OCI-LY3 (cell line): ENCODE measurements around the gene CBR1.

ENCODE experiments used
- H2AFZ ChIP-seq: fragments of 200-600, 300-600 bp; shearing (Covaris generic); 2 replicates; pipeline ENCODE4 v1.6.0; 2014; ENCODE audit warnings: antibody characterized with exemption, low read depth, low read length
- H3K27ac ChIP-seq: fragments of 200-600, 300-600 bp; sonication (generic); 2 replicates; pipeline ENCODE4 v1.5.1; 2014; ENCODE audit warnings: mild to moderate bottlenecking, low read length, moderate library complexity, mixed read lengths
- H3K27me3 ChIP-seq: fragments of 200-600, 300-600 bp; sonication (generic); 2 replicates; pipeline ENCODE4 v1.6.1; 2014; ENCODE audit warnings: low read depth, low read length, mixed read lengths
- H3K36me3 ChIP-seq: fragments of 200-600, 300-600 bp; sonication (generic); replicated peaks from 2 replicates; pipeline ENCODE3; 2014; ENCODE audit warnings: low read depth, low read length, mixed read lengths
- H3K4me1 ChIP-seq: fragments of 300-600, 200-600 bp; sonication (generic); 2 replicates; pipeline ENCODE4 v1.6.1; 2014; ENCODE audit warnings: low read length, mixed read lengths
- H3K4me2 ChIP-seq: fragments of 200-600, 300-600 bp; sonication (generic); 2 replicates; pipeline ENCODE4 v1.6.1; 2014; ENCODE audit warnings: low read length, mixed read lengths
- H3K4me3 ChIP-seq: fragments of 300-600, 200-600 bp; sonication (generic); 2 replicates; pipeline ENCODE4 v1.5.1; 2014; ENCODE audit warnings: antibody characterized with exemption, mild to moderate bottlenecking, low read length, moderate library complexity
- H3K79me2 ChIP-seq: fragments of 300-600, 200-600 bp; shearing (Covaris generic); 2 replicates; pipeline ENCODE4 v1.6.1; 2014; ENCODE audit warnings: mild to moderate bottlenecking, low read length, mixed read lengths
- H3K9ac ChIP-seq: fragments of 300-600, 200-600 bp; shearing (Covaris generic); 2 replicates; pipeline ENCODE4 v1.6.0; 2014; ENCODE audit warnings: mild to moderate bottlenecking, low read length, moderate library complexity
- H3K9me3 ChIP-seq: fragments of 200-600, 300-600 bp; shearing (Covaris generic); 2 replicates; pipeline ENCODE4 v1.6.1; 2014; ENCODE audit warnings: low read length, mixed read lengths; ENCODE audit not compliant: insufficient read depth
- H4K20me1 ChIP-seq: fragments of 200-600, 300-600 bp; sonication (generic); 2 replicates; pipeline ENCODE4 v1.6.1; 2016; ENCODE audit warnings: low read length, mixed read lengths; ENCODE audit not compliant: insufficient read depth
- EZH2phosphoT487 ChIP-seq: fragments of 200-600 bp; shearing (Covaris generic); IDR thresholded peaks from 2 replicates; pipeline ENCODE4 v1.6.1; 2018; ENCODE audit warnings: antibody characterized with exemption, mixed run types, low read depth
- TF ChIP-seq, protein P1 (sequence below): fragments of 200-600, 300-600 bp; sonication (generic); IDR thresholded peaks from 2 replicates; pipeline ENCODE4 v1.5.1; 2014; ENCODE audit warnings: antibody characterized with exemption, low read length, low read depth

Gene CBR1

DNA sequence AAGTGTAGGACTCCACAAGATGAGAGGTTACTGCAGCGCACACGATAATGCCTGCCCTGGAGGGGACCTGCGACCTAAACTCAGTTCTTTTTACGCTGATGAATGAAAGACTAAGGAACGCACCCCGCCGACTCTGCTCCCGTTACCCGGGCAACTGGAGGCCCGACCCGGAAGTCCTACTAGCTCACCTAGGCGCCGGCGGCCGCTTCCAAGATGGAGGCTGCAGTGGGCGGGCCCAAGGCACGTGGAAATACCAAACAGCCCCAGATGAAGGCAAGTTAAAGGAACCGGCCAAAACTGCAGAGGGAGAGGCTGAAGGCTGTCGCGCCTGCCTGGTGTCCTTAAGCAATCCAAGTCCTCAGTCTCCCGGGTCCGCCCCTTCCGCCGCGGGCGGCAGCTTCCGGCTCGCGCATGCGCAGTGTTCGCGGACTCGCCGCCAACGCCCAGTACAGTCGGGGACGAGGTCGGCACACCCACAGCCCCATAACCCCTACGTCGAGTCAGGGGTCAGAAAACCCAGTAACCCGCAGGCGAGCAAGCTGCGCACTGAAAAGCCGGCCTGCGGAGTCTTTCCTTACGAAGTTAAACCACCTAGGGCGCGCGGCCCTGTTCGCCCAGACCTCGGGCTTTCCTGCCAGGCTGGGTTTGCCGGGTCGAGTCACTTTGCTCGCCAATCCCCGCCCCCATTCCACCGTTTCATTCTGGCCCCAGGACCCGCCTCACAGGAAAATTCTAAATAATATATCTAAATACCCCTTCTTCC, 9.5 kb upstream of the CBR1 start, which contains the start of gene SETD4:
Gene SETD4 (minus strand): TSS at position 368 of the 763 bp plus-strand sequence. CDS start 1,638 bp downstream, outside the sequence.
- Histone ChIP-seq H3K4me1 (peaks cover 4% of the 10 kb centered on the region), H3K27me3 (no peaks in the 10 kb centered on the region), H3K9me3 (no peaks in the 10 kb centered on the region), H3K79me2 (peaks cover 14% of the 10 kb centered on the region), H3K9ac (peak within 1 kb of the TSS; percentile 66), H4K20me1 (no peaks in the 10 kb centered on the region), H2AFZ (peak within 1 kb of the TSS; percentile 68), H3K36me3 (peaks cover 12% of the 10 kb centered on the region), H3K27ac (peak within 1 kb of the TSS; percentile 86), H3K4me2 (peak within 1 kb of the TSS; percentile 87), H3K4me3 (peak within 1 kb of the TSS; percentile 99)
- no peak for TF ChIP-seq EZH2phosphoT487
- TF ChIP-seq, protein P1, sequence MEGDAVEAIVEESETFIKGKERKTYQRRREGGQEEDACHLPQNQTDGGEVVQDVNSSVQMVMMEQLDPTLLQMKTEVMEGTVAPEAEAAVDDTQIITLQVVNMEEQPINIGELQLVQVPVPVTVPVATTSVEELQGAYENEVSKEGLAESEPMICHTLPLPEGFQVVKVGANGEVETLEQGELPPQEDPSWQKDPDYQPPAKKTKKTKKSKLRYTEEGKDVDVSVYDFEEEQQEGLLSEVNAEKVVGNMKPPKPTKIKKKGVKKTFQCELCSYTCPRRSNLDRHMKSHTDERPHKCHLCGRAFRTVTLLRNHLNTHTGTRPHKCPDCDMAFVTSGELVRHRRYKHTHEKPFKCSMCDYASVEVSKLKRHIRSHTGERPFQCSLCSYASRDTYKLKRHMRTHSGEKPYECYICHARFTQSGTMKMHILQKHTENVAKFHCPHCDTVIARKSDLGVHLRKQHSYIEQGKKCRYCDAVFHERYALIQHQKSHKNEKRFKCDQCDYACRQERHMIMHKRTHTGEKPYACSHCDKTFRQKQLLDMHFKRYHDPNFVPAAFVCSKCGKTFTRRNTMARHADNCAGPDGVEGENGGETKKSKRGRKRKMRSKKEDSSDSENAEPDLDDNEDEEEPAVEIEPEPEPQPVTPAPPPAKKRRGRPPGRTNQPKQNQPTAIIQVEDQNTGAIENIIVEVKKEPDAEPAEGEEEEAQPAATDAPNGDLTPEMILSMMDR = no peak

DNA sequence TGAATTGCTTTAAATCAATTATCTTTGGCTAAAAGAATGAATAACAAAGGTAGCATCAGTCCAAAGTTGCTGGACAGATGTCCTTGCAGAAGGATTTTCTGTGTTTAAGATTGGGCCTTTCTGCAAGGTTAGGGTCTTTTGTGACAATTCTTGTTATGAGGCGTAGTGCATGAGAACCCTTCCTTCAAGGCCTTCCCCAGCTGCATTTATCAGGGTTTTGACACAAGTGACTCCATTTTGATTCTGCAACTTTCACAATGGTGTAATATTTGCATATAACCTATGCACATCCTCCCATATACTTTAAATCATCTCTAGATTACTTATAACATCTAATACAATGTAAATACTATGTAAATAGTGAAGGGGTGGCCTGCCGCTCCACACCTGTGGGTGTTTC, 8.4 kb upstream of the CBR1 start:
- peaks cover 3% of the 10 kb centered on the region for H3K36me3 ChIP-seq
- H3K4me3 ChIP-seq = no peak overlapping the region
- no peak overlapping the region for H3K9ac ChIP-seq
- peaks cover 4% of the 10 kb centered on the region for H3K4me1 ChIP-seq
- TF ChIP-seq, protein P1 = no peak
- TF ChIP-seq EZH2phosphoT487 = no peak
- H3K27ac ChIP-seq = no peak overlapping the region
- no peak overlapping the region for H3K4me2 ChIP-seq
- no peaks in the 10 kb centered on the region for H3K27me3 ChIP-seq
- no peaks in the 10 kb centered on the region for H4K20me1 ChIP-seq
- H3K9me3 ChIP-seq = no peaks in the 10 kb centered on the region
- H2AFZ ChIP-seq = no peak overlapping the region
- H3K79me2 ChIP-seq = peaks cover 14% of the 10 kb centered on the region

GRCh38 chr21:36063375-36064084, 6.3 kb upstream of the CBR1 start:
- peaks cover 11% of the 10 kb centered on the region for H3K79me2 ChIP-seq
- no peaks in the 10 kb centered on the region for H3K36me3 ChIP-seq
- TF ChIP-seq, protein P1 = no peak
- no peak for TF ChIP-seq EZH2phosphoT487
- no peak overlapping the region for H3K9ac ChIP-seq
- H3K4me3 ChIP-seq = no peak overlapping the region
- no peaks in the 10 kb centered on the region for H4K20me1 ChIP-seq
- H3K27me3 ChIP-seq = no peaks in the 10 kb centered on the region
- H3K27ac ChIP-seq = no peak overlapping the region
- peaks cover 4% of the 10 kb centered on the region for H3K4me1 ChIP-seq
- no peak overlapping the region for H2AFZ ChIP-seq
- H3K9me3 ChIP-seq = no peaks in the 10 kb centered on the region
- no peak overlapping the region for H3K4me2 ChIP-seq

DNA sequence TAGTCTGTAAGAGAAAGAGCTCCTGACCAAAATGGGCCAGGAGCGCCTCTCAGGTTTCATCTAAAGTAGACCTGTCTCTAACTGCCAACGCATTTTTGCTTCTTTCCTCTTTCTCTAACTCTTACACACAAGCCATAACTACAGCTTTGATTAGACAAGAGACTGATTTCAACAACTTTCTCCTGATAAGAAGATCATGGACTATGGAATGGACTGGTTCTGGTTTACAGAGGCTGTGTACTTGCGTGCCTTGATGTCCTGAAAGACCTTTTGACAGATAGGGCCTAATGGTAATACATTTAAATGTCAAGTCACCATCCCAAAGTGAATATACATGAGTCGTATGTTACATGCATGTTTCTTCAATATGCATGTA, 5.8 kb upstream of the CBR1 start:
- H3K27ac ChIP-seq = no peak overlapping the region
- H3K27me3 ChIP-seq = no peaks in the 10 kb centered on the region
- no peak overlapping the region for H3K9ac ChIP-seq
- H4K20me1 ChIP-seq = no peaks in the 10 kb centered on the region
- no peak overlapping the region for H3K4me2 ChIP-seq
- H3K4me3 ChIP-seq = no peak overlapping the region
- H3K4me1 ChIP-seq = peaks cover 4% of the 10 kb centered on the region
- H3K36me3 ChIP-seq = no peaks in the 10 kb centered on the region
- no peak overlapping the region for H2AFZ ChIP-seq
- TF ChIP-seq, protein P1 = no peak
- TF ChIP-seq EZH2phosphoT487 = no peak
- H3K79me2 ChIP-seq = peaks cover 5% of the 10 kb centered on the region
- no peaks in the 10 kb centered on the region for H3K9me3 ChIP-seq
